Mononuclear cell (primary cell): ENCODE data around the gene FAM241A. TPM values are rescaled to one million over a fixed set of nuclear protein-coding genes. Genes with fewer than 3 reads are reported as not detected.
A peak's percentile ranks its signal among the peaks of the same experiment; 100 is the strongest.

Experiments used
- H3K27me3 ChIP-seq: 2 replicates; pipeline ENCODE4 v1.6.0; 2011; ENCODE audit warnings: low read length, control low read depth; ENCODE audit not compliant: insufficient read depth
- H3K4me1 ChIP-seq: 2 replicates; pipeline ENCODE4 v1.5.1; 2011; ENCODE audit warnings: mild to moderate bottlenecking, low read length, control low read depth; ENCODE audit not compliant: insufficient read depth
- H3K4me3 ChIP-seq: 2 replicates; pipeline ENCODE4 v1.5.1; 2011; ENCODE audit warnings: mild to moderate bottlenecking, low read length, moderate library complexity
- H3K9me3 ChIP-seq: 2 replicates; pipeline ENCODE4 v1.5.1; 2011; ENCODE audit warnings: low read depth, mild to moderate bottlenecking, control low read depth, low read length
- total RNA-seq: library from RNA; depleted of rRNA; stranded (reverse); fragments of >200 nt; gene quantifications from one replicate; pipeline ENCODE4 v1.2.3, GENCODE V29; 2012

Gene FAM241A
- total RNA-seq, 1 donor, result 3.4 TPM

DNA sequence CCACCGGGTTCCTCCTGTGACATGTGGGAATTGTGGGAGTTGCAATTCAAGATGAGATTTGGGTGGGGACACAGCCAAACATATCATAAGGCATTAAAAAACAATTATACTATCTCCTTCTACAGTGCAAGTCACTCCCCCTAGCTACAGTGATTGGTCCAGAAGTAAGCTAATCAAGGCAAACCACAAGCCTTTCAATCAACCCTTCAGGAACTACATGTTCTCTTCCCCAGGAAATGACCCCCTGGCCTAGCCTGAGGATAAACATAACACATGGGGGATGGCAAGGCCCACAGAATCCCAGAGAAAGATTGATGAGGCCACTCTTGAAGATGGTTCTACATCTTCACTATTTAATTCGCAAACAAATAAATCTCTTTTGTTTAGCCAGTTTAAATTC is 25.2 kb upstream of the FAM241A start:
- Histone ChIP-seq H3K4me3 (no peak overlapping the region), H3K27me3 (no peaks in the 10 kb centered on the region), H3K9me3 (no peaks in the 10 kb centered on the region), H3K4me1 (no peaks in the 10 kb centered on the region)

DNA sequence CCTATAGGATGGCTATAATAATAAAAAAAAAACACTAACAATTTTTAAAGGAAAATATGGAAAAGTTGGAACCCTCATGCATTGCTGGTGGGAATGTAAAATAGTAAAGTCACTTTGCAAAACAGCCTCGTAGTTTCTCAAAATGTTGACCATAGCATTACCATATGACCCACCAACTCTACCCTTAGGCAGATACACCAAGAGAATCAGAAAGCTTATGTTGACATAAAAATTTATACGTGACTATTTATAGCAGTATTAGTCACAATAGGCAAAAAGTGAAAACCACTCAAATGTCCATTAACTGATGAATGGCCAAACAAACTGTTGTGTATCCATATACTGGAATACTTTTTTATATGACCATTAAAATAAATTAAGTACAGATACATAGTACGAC is 19.8 kb upstream of the FAM241A start:
- no peaks in the 10 kb centered on the region for H3K4me1 ChIP-seq
- H3K9me3 ChIP-seq, result no peaks in the 10 kb centered on the region
- H3K4me3 ChIP-seq, result no peak overlapping the region
- peaks cover 4% of the 10 kb centered on the region for H3K27me3 ChIP-seq

DNA sequence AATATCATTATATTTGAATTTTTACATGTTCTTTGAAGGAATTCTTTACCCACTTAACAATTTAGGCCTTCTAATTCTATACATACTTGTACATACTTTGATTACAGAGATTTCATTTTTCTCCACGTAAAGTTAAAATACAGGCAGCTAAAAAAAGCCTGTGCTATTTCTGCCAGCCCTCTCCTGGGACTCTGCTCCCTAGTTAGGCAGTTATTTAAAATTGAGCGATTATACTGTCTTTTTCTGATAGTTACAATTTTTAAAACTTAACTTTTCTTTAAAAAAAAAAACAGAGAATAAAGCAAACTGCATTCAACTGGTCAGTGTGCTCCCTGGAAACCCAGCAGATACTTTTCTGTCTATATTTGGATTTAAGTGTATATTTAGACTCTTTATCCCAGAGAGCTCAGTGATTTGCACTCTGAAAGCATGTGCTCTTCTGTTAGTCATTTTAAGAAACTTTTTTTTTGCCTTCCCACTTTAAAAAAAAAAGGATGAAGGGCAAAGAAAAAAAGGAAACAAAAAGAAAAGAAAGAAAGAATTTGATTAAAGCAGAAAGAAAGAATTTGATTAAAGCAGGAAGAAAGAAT is 18.1 kb upstream of the FAM241A start:
- Histone ChIP-seq H3K9me3 (no peaks in the 10 kb centered on the region), H3K4me3 (no peak overlapping the region), H3K4me1 (no peaks in the 10 kb centered on the region), H3K27me3 (peaks cover 4% of the 10 kb centered on the region)

DNA sequence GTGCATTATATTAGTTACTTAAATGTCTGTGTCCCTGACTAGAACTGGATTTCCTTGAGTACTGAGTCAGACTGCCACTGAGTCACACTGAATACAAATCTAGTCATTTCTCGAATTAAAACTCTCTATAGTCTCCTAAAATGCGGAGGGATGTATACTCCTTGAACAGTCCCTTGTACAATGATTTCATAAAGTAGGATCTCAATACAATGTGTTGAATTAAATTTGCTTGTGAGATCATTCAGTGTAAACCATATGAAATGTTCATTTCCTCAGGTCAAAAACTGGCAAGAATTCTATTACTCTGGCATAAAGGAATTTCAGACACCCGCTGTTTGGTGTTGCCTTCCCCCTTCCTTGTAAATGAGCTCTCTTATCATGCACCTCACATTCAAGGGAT is 17.5 kb upstream of the FAM241A start:
- H3K9me3 ChIP-seq, result no peaks in the 10 kb centered on the region
- H3K27me3 ChIP-seq, result peaks cover 4% of the 10 kb centered on the region
- H3K4me1 ChIP-seq, result no peaks in the 10 kb centered on the region
- no peak overlapping the region for H3K4me3 ChIP-seq

DNA sequence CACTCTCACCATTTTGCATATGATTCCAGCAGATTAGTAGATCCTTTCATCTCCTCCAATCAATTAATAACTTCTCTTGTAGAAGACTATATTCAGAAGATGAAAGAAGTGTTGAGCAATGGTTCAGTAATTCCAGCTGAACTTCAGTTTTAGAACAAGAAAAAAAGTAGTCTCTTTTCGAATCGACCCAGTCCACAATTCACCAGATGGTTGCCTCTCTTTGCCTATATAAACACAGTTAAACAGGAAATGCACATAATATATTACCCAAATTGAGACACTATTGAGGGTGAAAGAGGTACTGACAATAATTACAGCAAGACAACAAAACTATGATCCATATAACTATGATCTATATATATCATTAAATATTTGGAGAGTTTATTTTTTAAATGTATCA is 16.8 kb upstream of the FAM241A start:
- H3K27me3 ChIP-seq, result peaks cover 4% of the 10 kb centered on the region

DNA sequence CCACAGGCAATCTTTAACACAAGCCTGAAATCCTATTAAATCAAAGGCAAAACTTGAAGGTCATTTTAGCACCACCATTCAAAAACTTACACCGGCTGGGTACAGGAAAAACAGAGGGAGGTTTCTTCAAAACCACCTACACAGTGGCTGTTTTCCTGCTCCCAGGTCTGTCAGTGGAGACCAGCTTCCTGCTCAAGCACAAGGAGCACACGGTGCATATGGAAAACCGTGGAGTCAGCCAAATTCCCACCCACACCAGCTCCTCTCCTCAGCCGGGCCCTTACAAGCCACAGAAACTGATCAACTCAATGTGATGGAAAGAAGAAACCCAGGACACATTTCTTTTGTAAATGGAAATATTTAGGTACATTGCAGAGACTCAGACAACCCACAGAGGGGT is 14.3 kb upstream of the FAM241A start:
- H3K9me3 ChIP-seq, result no peaks in the 10 kb centered on the region
- H3K4me1 ChIP-seq, result no peaks in the 10 kb centered on the region
- H3K27me3 ChIP-seq, result no peaks in the 10 kb centered on the region
- no peak overlapping the region for H3K4me3 ChIP-seq

More for the DNA sequence above, 16.8 kb upstream of the FAM241A start:
- Histone ChIP-seq H3K9me3 (no peaks in the 10 kb centered on the region), H3K4me3 (no peak overlapping the region), H3K4me1 (no peaks in the 10 kb centered on the region)

DNA sequence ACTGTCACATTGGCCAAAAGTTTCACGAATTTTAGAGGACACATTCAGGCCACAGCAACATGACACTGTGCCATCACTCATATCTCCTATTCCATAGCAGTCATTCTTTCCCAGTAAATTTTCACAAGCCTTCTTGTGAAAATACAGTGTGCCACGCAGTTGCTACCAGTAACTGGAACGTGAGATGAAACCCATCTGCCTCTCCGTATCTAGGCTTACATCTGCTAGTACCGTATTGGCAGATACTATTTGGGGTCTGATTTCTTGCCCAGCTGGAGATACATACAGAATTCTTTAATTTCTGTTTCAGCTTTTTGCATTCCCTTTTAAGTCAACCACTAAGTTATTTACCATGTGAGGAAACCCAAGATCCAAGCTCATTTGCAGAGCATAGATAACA is 8.7 kb upstream of the FAM241A start:
- Histone ChIP-seq H3K9me3 (no peaks in the 10 kb centered on the region), H3K27me3 (no peaks in the 10 kb centered on the region), H3K4me1 (peaks cover 5% of the 10 kb centered on the region), H3K4me3 (no peak overlapping the region)

DNA sequence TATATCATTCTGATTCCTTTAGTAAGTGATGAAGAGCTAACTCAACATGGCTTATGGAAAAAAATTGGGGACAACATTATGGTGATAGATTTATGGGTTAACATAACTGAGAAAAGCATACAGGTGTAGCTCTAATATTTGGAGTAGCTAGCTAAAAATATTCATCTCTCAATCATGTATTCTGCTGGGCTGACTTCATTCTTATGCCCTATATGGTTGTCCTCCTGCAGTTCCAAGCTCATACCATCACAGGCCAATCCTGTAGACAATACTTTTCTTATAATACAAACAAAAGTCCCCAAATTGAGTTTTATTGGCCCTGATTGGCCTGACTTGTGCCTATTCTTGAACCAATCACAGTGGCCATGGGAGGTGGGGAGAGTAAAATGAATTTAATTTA is 6.7 kb upstream of the FAM241A start:
- H3K4me1 ChIP-seq, result peaks cover 5% of the 10 kb centered on the region
- no peak overlapping the region for H3K4me3 ChIP-seq
- H3K27me3 ChIP-seq, result no peaks in the 10 kb centered on the region
- H3K9me3 ChIP-seq, result no peaks in the 10 kb centered on the region

DNA sequence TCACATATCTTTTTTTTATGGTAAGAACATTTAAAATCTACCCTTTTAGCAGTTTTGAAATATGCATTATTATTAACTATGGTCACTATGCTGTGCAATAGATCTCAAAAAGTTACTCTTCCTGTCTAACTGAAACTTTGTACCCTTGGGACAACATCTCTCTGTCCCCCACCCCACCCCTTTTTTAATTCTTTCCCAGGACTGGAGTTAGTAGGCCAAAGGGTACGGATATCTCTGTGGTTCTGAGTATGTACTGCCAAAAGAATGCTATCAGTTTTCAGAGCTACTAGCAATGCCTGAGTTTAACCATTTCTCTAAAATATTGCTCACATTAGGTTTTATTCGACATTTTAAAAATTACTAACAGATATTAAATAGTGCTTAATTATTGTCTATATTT is 4.7 kb upstream of the FAM241A start:
- H3K27me3 ChIP-seq, result no peaks in the 10 kb centered on the region
- peaks cover 5% of the 10 kb centered on the region for H3K4me1 ChIP-seq
- no peaks in the 10 kb centered on the region for H3K9me3 ChIP-seq
- H3K4me3 ChIP-seq, result no peak overlapping the region

DNA sequence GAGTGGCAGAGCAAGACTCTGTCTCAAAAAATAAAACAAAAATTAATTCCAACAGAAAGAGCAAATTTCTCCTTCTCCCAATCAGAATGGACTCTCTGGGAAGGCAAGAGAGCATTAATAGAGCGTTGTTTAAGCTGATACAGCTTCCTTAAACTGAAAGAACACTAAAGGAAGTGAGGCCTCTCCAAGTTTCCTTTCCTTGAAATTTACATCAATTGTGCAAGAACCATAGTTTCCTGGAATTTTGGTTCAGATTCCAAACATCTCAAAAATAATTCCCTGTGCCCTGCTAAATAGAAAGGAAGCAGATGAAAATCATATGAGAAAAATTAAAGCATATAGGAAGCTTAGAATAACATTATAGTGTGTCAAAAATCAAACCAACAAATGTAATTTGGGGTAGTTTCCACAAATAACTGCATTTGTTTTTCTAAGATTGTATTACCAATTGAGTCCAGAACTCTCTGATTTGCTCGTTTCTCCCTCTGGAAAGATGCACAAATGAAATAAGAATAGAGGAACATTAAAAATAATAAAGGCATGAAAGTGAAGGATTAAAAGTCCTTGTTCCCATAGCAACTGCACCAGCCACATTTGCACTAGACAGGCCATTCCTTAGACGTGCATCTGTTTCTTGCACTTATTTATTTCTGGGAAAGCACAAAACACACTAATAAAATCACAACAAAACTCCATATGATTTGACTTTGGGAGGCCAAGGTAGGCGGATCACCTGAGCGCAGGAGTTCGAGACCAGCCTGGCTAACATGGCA is 3.7 kb upstream of the FAM241A start:
- Histone ChIP-seq H3K4me1 (peaks cover 8% of the 10 kb centered on the region), H3K4me3 (no peak overlapping the region), H3K9me3 (no peaks in the 10 kb centered on the region), H3K27me3 (no peaks in the 10 kb centered on the region)

DNA sequence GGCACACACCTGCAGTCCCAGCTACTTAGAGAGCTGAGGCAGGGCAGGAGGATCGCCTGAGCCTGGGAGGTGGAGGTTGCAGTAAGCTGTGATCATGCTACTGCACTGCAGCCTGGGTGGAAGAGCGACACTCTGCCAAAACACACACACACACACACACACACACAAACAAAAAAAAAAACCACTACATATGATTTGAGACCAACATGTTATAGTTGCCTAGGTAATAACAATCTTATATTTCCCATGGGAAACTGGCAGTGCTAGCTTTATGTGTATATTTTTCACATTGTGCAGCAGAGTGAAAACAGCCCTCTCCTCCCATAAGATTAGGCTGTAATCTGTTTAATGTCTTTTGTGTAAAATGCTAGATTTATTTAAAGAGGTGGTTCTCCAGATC is 3.1 kb upstream of the FAM241A start:
- Histone ChIP-seq H3K9me3 (no peaks in the 10 kb centered on the region), H3K4me1 (peaks cover 11% of the 10 kb centered on the region), H3K4me3 (no peak overlapping the region), H3K27me3 (no peaks in the 10 kb centered on the region)

DNA sequence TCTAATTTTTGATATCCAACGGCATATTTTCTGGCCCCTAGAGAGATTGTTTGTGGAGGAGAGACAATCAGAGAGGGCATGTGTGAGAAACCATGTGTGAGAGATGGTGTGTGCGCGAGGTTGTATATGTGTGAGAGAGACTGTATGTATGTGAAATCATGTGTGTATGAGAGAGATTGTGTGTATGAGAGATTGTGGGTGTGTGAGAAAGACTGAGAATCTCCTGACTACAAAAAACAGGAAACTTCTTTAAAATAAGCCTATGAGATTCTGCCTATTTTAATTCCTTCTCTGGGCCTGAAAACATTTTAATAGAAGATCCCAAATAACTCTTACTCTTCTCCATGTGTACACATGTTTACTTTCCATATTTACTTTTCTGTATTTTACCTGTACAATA is 1.5 kb upstream of the FAM241A start:
- Histone ChIP-seq H3K4me3 (no peak overlapping the region), H3K27me3 (no peaks in the 10 kb centered on the region), H3K4me1 (peaks cover 16% of the 10 kb centered on the region), H3K9me3 (no peaks in the 10 kb centered on the region)

DNA sequence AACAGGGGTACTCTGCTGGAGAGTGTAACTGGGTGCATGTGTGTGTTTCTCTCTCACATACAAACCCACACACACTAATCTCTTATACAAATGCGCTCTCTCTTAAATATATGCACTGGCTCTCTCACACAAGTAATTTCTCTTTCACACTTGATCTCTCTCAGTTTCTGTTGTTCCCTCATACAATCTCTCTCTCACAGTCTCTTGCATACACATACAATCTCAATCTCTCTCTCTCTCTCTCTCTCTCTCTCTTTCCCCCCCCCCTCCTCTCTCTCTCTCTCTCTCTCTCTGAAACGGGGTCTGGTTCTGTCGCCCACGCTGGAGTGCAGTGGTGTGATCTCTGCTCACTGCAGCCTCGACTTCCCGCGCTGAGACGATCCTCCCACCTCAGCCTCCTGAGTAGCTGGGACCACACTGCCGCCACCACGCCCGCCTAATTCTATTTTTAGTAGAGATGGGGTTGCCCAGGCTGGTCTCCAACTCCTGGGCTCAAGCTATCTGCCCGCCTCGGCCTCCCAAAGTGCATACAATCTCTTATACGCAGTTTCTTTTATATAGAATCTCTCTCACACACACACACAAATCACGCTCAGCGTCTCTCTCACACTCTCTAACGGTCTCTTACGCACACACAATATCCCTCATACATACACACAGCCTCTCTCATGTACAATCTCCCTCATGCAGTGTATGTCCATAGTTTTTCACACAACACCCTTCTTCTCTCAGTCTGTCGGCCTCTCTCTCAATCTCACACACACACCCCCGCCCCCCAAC is 518 bp upstream of the FAM241A start:
- H3K27me3 ChIP-seq, result no peaks in the 10 kb centered on the region
- peaks cover 16% of the 10 kb centered on the region for H3K4me1 ChIP-seq
- no peak overlapping the region for H3K4me3 ChIP-seq
- no peaks in the 10 kb centered on the region for H3K9me3 ChIP-seq

DNA sequence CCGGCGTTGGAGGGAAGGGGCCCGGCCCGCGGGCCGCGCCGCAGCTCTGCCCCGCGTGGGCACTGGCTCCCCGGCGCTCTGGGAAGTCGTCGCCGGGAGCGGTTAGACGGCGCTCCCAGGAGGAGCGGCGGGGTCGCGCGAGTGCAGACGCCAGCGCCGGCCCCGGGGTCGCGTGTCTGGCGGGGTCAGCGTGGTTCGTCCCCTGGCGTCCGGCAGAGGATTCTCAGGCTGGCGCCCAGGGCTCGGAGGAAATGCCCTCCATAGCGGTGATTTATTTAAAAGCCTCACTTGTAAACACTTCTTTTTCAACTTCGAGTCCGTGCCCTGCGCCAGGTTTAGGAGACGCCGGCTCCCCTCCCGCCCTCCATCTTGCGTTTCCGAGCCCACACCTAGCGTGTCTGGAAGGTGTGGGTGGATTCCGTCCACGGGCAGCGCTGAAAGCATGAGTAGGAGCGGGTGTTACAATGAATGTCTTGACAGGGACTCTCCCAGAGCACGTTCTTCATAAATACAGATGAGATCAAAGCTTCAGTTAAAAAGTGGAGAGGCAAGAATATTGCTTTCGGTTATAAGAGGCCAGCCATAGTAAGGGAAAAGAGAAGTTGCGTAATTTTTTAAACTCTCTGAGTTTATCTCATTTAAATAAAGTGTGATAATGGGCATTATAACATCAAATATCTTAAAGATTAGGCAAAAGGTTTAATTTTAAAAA is 692 bp downstream of the FAM241A start:
- H3K4me3 ChIP-seq, result peak overlapping the region; percentile 95
- peaks cover 16% of the 10 kb centered on the region for H3K4me1 ChIP-seq
- no peaks in the 10 kb centered on the region for H3K9me3 ChIP-seq
- no peaks in the 10 kb centered on the region for H3K27me3 ChIP-seq

DNA sequence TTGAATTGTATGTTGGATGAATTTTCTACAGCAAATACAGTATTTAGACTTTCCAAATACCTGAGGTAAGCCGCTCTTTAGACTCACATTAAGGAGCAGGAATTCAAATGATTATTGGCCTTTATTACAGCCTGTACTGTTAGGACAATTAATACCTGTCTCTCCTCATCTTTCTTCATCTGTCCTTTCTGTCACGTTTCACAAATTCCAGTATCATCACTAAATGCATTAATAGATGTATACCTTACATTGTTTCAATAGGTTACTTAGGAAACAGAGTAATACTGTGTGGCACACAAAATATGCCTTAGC is 1.2 kb downstream of the FAM241A start:
- H3K4me3 ChIP-seq, result peak overlapping the region; percentile 95
- H3K9me3 ChIP-seq, result no peaks in the 10 kb centered on the region
- no peaks in the 10 kb centered on the region for H3K27me3 ChIP-seq
- peaks cover 11% of the 10 kb centered on the region for H3K4me1 ChIP-seq
